ENCODE measurements around the gene GPC3.

The GPC3 gene

GRCh38 chrX:133609166-133609565 is 376.2 kb downstream of the GPC3 start:
- no peak overlapping the region for H3K4me3 ChIP-seq (ENCODE audit: insufficient read length, low read depth)
- H3K4me1 ChIP-seq (ENCODE audit: insufficient read depth, insufficient read length): no peaks in the 10 kb centered on the region
- no peaks in the 10 kb centered on the region for H3K9me3 ChIP-seq (ENCODE audit: insufficient read depth, low read length)
- no peaks in the 10 kb centered on the region for H3K36me3 ChIP-seq (ENCODE audit: insufficient read depth, insufficient read length, low read length)
- no peak overlapping the region for H3K9ac ChIP-seq (ENCODE audit: insufficient read length, low read depth)
- H3K27me3 ChIP-seq (ENCODE audit: insufficient read depth, insufficient read length): no peaks in the 10 kb centered on the region
- TF ChIP-seq YY1 (IDR thresholded peaks at IDR 0.05; ENCODE audit: insufficient read depth, insufficient read length): no peak
- no peak for TF ChIP-seq ZNF274 (IDR thresholded peaks at IDR 0.05; ENCODE audit: low read depth, low read length)
- TF ChIP-seq SUZ12 (IDR thresholded peaks at IDR 0.05; ENCODE audit: extremely low read depth, insufficient read depth, insufficient read length): no peak
- DNase-seq (ENCODE audit: low read depth, low spot score): no peak

DNA sequence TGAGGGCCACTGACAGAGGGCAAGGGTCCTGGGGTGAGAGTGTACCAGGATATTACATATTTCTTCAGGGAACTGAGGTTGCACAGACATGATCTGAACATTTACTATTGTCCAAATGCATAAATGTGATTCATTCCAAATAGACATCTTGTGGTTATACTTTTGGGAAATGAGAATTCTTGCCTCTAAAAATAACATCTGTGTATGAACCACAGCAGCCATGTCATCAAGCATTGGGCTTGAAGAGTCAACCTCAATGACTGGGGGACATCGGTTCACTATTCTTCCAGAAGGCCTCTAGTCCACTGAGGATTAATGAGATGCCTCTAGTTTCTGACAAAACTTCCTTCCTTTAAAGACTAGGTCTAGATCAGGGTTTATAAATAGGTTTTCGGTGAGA is 377.0 kb downstream of the GPC3 start:
- no peak overlapping the region for H3K9ac ChIP-seq (ENCODE audit: insufficient read length, low read depth)
- H3K4me1 ChIP-seq (ENCODE audit: insufficient read depth, insufficient read length): no peaks in the 10 kb centered on the region
- H3K9me3 ChIP-seq (ENCODE audit: insufficient read depth, low read length): no peaks in the 10 kb centered on the region
- H3K27me3 ChIP-seq (ENCODE audit: insufficient read depth, insufficient read length): no peaks in the 10 kb centered on the region
- H3K36me3 ChIP-seq (ENCODE audit: insufficient read depth, insufficient read length, low read length): no peaks in the 10 kb centered on the region
- no peak for DNase-seq (ENCODE audit: low read depth, low spot score)
- TF ChIP-seq ZNF274 (IDR thresholded peaks at IDR 0.05; ENCODE audit: low read depth, low read length): no peak
- no peak for TF ChIP-seq SUZ12 (IDR thresholded peaks at IDR 0.05; ENCODE audit: extremely low read depth, insufficient read depth, insufficient read length)
- no peak for TF ChIP-seq YY1 (IDR thresholded peaks at IDR 0.05; ENCODE audit: insufficient read depth, insufficient read length)
- no peak overlapping the region for H3K4me3 ChIP-seq (ENCODE audit: insufficient read length, low read depth)

DNA sequence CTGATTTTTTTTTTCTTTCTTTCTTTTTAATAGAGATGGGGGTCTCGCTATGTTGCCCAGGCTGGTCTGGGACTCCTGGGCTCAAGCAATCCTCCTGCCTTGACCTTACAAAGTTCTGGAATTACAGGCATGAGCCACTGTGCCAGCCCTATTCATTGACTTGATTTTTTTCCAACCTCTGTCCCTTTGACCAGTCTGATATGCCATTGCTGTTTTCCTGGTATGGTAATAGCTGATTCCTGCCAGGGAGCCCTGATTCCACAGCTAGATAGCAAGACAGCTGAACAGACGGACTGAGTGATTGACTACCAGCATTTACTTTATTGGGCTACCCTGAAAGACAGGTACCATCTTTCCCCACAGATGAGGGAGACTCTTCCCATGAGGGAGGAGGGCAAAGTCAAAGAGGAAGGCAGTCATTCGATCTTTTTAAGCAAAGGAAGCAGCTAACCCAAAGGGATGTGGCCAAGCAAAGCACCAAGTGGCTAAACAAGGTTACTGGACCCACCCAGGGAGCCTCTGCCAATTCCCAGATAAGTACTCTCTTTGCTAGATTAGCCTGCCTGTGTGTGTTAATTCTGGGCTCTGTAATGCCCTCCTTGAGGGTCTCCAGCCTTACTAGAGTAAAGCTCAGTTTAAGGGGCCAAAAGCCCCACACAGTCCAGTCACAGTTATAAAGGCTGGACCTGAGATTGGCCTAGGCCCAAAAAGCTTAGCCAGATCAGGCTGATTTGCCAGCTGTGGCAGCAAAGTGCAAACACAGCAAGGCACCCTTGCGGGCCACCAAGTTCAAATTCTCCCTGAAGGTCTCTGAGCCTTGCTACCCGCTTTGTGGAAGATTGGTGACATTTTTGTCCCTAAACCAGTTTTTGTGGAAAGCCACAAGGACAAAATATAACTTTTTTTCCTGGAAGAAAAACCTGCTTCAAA is 377.7 kb downstream of the GPC3 start:
- H3K9me3 ChIP-seq (ENCODE audit: insufficient read depth, low read length): no peaks in the 10 kb centered on the region

DNA sequence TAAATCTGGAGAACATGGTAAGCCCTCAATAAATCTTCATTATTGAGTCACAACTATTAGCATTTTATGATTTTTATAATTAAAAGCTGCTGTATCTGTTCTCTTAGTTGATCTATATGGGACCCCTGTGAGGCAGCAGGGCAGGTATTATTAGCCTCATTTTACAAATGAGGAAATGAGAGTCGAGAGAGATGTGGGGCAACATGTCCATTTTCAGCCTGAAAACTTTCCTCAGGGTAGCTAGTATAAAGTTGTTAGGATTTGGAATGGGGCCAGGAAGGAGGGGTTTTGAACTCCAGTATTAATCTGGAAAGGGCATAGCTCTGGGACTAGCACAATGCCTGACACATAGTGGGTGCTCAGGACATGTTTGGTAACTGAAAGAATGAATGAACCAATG is 378.4 kb downstream of the GPC3 start:
- DNase-seq (ENCODE audit: low read depth, low spot score): no peak
- no peaks in the 10 kb centered on the region for H3K27me3 ChIP-seq (ENCODE audit: insufficient read depth, insufficient read length)
- no peak overlapping the region for H3K4me3 ChIP-seq (ENCODE audit: insufficient read length, low read depth)
- H3K9me3 ChIP-seq (ENCODE audit: insufficient read depth, low read length): no peaks in the 10 kb centered on the region
- no peaks in the 10 kb centered on the region for H3K4me1 ChIP-seq (ENCODE audit: insufficient read depth, insufficient read length)
- TF ChIP-seq ZNF274 (IDR thresholded peaks at IDR 0.05; ENCODE audit: low read depth, low read length) (no peak), SUZ12 (IDR thresholded peaks at IDR 0.05; ENCODE audit: extremely low read depth, insufficient read depth, insufficient read length) (no peak), YY1 (IDR thresholded peaks at IDR 0.05; ENCODE audit: insufficient read depth, insufficient read length) (no peak)
- H3K36me3 ChIP-seq (ENCODE audit: insufficient read depth, insufficient read length, low read length): no peaks in the 10 kb centered on the region
- no peak overlapping the region for H3K9ac ChIP-seq (ENCODE audit: insufficient read length, low read depth)

More for the DNA sequence above, 377.7 kb downstream of the GPC3 start:
- Histone ChIP-seq H3K4me3 (ENCODE audit: insufficient read length, low read depth) (no peak overlapping the region), H3K9ac (ENCODE audit: insufficient read length, low read depth) (no peak overlapping the region), H3K36me3 (ENCODE audit: insufficient read depth, insufficient read length, low read length) (no peaks in the 10 kb centered on the region), H3K27me3 (ENCODE audit: insufficient read depth, insufficient read length) (no peaks in the 10 kb centered on the region), H3K4me1 (ENCODE audit: insufficient read depth, insufficient read length) (no peaks in the 10 kb centered on the region)
- no peak for DNase-seq (ENCODE audit: low read depth, low spot score)
- no peak for TF ChIP-seq SUZ12 (IDR thresholded peaks at IDR 0.05; ENCODE audit: extremely low read depth, insufficient read depth, insufficient read length)
- no peak for TF ChIP-seq YY1 (IDR thresholded peaks at IDR 0.05; ENCODE audit: insufficient read depth, insufficient read length)
- TF ChIP-seq ZNF274 (IDR thresholded peaks at IDR 0.05; ENCODE audit: low read depth, low read length): no peak

- Histone ChIP-seq H3K27me3 (ENCODE audit: insufficient read depth, insufficient read length) (no peaks in the 10 kb centered on the region), H3K9ac (ENCODE audit: insufficient read length, low read depth) (no peak overlapping the region), H3K36me3 (ENCODE audit: insufficient read depth, insufficient read length, low read length) (no peaks in the 10 kb centered on the region), H3K4me3 (ENCODE audit: insufficient read length, low read depth) (no peak overlapping the region), H3K4me1 (ENCODE audit: insufficient read depth, insufficient read length) (no peaks in the 10 kb centered on the region), H3K9me3 (ENCODE audit: insufficient read depth, low read length) (no peaks in the 10 kb centered on the region)
- DNase-seq (ENCODE audit: low read depth, low spot score): no peak
- TF ChIP-seq SUZ12 (IDR thresholded peaks at IDR 0.05; ENCODE audit: extremely low read depth, insufficient read depth, insufficient read length) (no peak), ZNF274 (IDR thresholded peaks at IDR 0.05; ENCODE audit: low read depth, low read length) (no peak), YY1 (IDR thresholded peaks at IDR 0.05; ENCODE audit: insufficient read depth, insufficient read length) (no peak)
Observed at GRCh38 chrX:133604801-133605200, 380.6 kb downstream of the GPC3 start.

DNA sequence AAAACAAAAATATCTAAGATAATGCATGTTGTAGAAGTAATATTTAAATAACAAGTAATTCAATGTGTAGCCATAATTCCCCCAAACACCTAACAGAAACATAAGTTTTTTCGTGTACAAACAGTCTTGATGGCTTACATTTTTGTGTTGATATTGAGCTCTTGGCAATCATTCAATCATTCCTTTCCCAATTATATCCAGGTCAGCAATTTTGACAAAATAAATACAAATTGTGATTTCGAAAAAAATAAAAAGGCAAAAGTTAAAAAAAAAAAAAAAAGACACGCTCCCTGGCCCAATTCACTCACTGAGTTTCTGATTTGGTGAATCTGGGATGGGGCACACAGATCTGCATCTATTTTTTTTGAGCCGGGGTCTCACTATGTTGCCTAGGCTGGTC is 382.5 kb downstream of the GPC3 start:
- Histone ChIP-seq H3K9me3 (ENCODE audit: insufficient read depth, low read length) (no peaks in the 10 kb centered on the region), H3K9ac (ENCODE audit: insufficient read length, low read depth) (no peak overlapping the region), H3K36me3 (ENCODE audit: insufficient read depth, insufficient read length, low read length) (no peaks in the 10 kb centered on the region), H3K27me3 (ENCODE audit: insufficient read depth, insufficient read length) (no peaks in the 10 kb centered on the region), H3K4me1 (ENCODE audit: insufficient read depth, insufficient read length) (no peaks in the 10 kb centered on the region), H3K4me3 (ENCODE audit: insufficient read length, low read depth) (no peak overlapping the region)
- TF ChIP-seq YY1 (IDR thresholded peaks at IDR 0.05; ENCODE audit: insufficient read depth, insufficient read length) (no peak), ZNF274 (IDR thresholded peaks at IDR 0.05; ENCODE audit: low read depth, low read length) (no peak), SUZ12 (IDR thresholded peaks at IDR 0.05; ENCODE audit: extremely low read depth, insufficient read depth, insufficient read length) (no peak)
- no peak for DNase-seq (ENCODE audit: low read depth, low spot score)

- Histone ChIP-seq H3K9ac (ENCODE audit: insufficient read length, low read depth) (no peak overlapping the region), H3K36me3 (ENCODE audit: insufficient read depth, insufficient read length, low read length) (no peaks in the 10 kb centered on the region), H3K4me3 (ENCODE audit: insufficient read length, low read depth) (no peak overlapping the region), H3K4me1 (ENCODE audit: insufficient read depth, insufficient read length) (no peaks in the 10 kb centered on the region), H3K27me3 (ENCODE audit: insufficient read depth, insufficient read length) (no peaks in the 10 kb centered on the region), H3K9me3 (ENCODE audit: insufficient read depth, low read length) (no peaks in the 10 kb centered on the region)
- no peak for TF ChIP-seq SUZ12 (IDR thresholded peaks at IDR 0.05; ENCODE audit: extremely low read depth, insufficient read depth, insufficient read length)
- TF ChIP-seq ZNF274 (IDR thresholded peaks at IDR 0.05; ENCODE audit: low read depth, low read length): no peak
- no peak for TF ChIP-seq YY1 (IDR thresholded peaks at IDR 0.05; ENCODE audit: insufficient read depth, insufficient read length)
- DNase-seq (ENCODE audit: low read depth, low spot score): no peak
Observed at GRCh38 chrX:133601116-133601515, 384.3 kb downstream of the GPC3 start.
